GM23338 (cell line): ENCODE results near the gene GATAD2A. TPM values are rescaled to one million over a fixed set of nuclear protein-coding genes. Genes with fewer than 3 reads are reported as not detected.

ENCODE experiments used
- ATAC-seq: fragments of 200-7000 bp; cut with Tn5 transposase; 3 replicates; pipeline ENCODE4 v1.9.1; 2020
- DNase-seq: peaks from one replicate; pipeline ENCODE4 v3.0.0-alpha.2; 2015; ENCODE audit warnings: low spot score
- H2AFZ ChIP-seq: fragments of 200-600 bp; sonication (generic); 2 replicates; pipeline ENCODE4 v1.8.0; 2016; ENCODE audit warnings: antibody characterized with exemption, mild to moderate bottlenecking, moderate library complexity
- H3F3A ChIP-seq: fragments of 200-600 bp; sonication (generic); replicated peaks from 2 replicates; pipeline ENCODE4 v1.8.0; 2017; ENCODE audit warnings: antibody characterized with exemption, mixed run types, low read depth
- H3K27ac ChIP-seq: fragments of 200-600 bp; sonication (generic); 2 replicates; pipeline ENCODE4 v1.6.1; 2016; ENCODE audit warnings: low read depth
- H3K27me3 ChIP-seq: fragments of 200-600 bp; sonication (generic); 2 replicates; pipeline ENCODE4 v1.8.0; 2016; ENCODE audit warnings: mild to moderate bottlenecking, mixed run types, moderate library complexity; ENCODE audit not compliant: insufficient read depth
- H3K36me3 ChIP-seq: fragments of 200-600 bp; sonication (generic); 2 replicates; pipeline ENCODE4 v1.8.0; 2016; ENCODE audit warnings: mild to moderate bottlenecking; ENCODE audit not compliant: insufficient read depth
- H3K4me1 ChIP-seq: fragments of 200-600 bp; sonication (generic); 2 replicates; pipeline ENCODE4 v1.8.0; 2016; ENCODE audit warnings: mild to moderate bottlenecking, moderate library complexity; ENCODE audit not compliant: insufficient read depth
- H3K4me2 ChIP-seq: fragments of 200-600 bp; sonication (generic); 2 replicates; pipeline ENCODE4 v1.7.1; 2017; ENCODE audit warnings: mixed run types
- H3K4me3 ChIP-seq: fragments of 200-600 bp; sonication (generic); 2 replicates; pipeline ENCODE4 v1.6.1; 2016; ENCODE audit warnings: mixed run types
- H3K79me2 ChIP-seq: fragments of 200-600 bp; sonication (generic); replicated peaks from 2 replicates; pipeline ENCODE4 v1.8.0; 2017; ENCODE audit warnings: mild to moderate bottlenecking; ENCODE audit not compliant: insufficient read depth
- H3K9me2 ChIP-seq: fragments of 200-600 bp; sonication (generic); 2 replicates; pipeline ENCODE4 v1.8.0; 2017; ENCODE audit not compliant: insufficient read depth
- H4K20me1 ChIP-seq: fragments of 200-600 bp; sonication (generic); replicated peaks from 2 replicates; pipeline ENCODE4 v1.8.0; 2017; ENCODE audit warnings: mild to moderate bottlenecking; ENCODE audit not compliant: insufficient read depth
- H3K27ac Mint-ChIP-seq: 2 replicates; pipeline ENCODE4 v1.8.0; 2020; ENCODE audit warnings: inconsistent platforms, mild to moderate bottlenecking, moderate library complexity, mixed read lengths
- H3K27me3 Mint-ChIP-seq: 3 replicates; pipeline ENCODE4 v1.8.0; 2022; ENCODE audit warnings: low read depth, mild to moderate bottlenecking, moderate library complexity, mixed read lengths, inconsistent platforms; ENCODE audit not compliant: insufficient read depth, poor library complexity
- H3K36me3 Mint-ChIP-seq: 3 replicates; pipeline ENCODE4 v1.8.0; 2021; ENCODE audit warnings: low read depth, mild to moderate bottlenecking, inconsistent platforms, moderate library complexity, mixed read lengths
- H3K4me1 Mint-ChIP-seq: 3 replicates; pipeline ENCODE4 v1.8.0; 2020; ENCODE audit warnings: mild to moderate bottlenecking, inconsistent platforms, mixed read lengths
- H3K4me3 Mint-ChIP-seq: 3 replicates; pipeline ENCODE4 v1.8.0; 2021; ENCODE audit warnings: moderate library complexity, mild to moderate bottlenecking, inconsistent platforms, mixed read lengths
- H3K9me3 Mint-ChIP-seq: 3 replicates; pipeline ENCODE4 v1.8.0; 2020; ENCODE audit warnings: moderate library complexity, mild to moderate bottlenecking, inconsistent platforms, mixed read lengths
- CREB1 ChIP-seq: fragments of 250-450 bp; sonication (Bioruptor Pico); IDR thresholded peaks from 2 replicates; pipeline ENCODE4 v1.5.0; 2020; ENCODE audit warnings: low read depth, mild to moderate bottlenecking, moderate library complexity
- CTCF ChIP-seq, 2 experiments: fragments of 200-600 bp in 1 of 2; sonication (generic) in 1 of 2; conservative IDR thresholded peaks; 2 replicates each; pipeline versions ENCODE4 v1.5.1 to v1.6.1; 2016 to 2017; ENCODE audit warnings: antibody characterized with exemption in 2 of 2, low read depth in 2 of 2, mild to moderate bottlenecking in 2 of 2, moderate library complexity in 1 of 2
- ETS1 ChIP-seq: IDR thresholded peaks from 2 replicates; pipeline ENCODE4 v1.6.1; 2016; ENCODE audit warnings: antibody characterized with exemption
- EZH2 ChIP-seq: fragments of 200-600 bp; sonication (generic); IDR thresholded peaks from one replicate; pipeline ENCODE4 v1.8.0; 2017; ENCODE audit warnings: antibody characterized with exemption, mild to moderate bottlenecking, low read depth; ENCODE audit not compliant: unreplicated experiment
- EZH2phosphoT487 ChIP-seq: fragments of 200-600 bp; sonication (generic); IDR thresholded peaks from one replicate; pipeline ENCODE4 v1.8.1; 2018; ENCODE audit warnings: antibody characterized with exemption; ENCODE audit not compliant: unreplicated experiment
- JUNB ChIP-seq: IDR thresholded peaks from one replicate; pipeline ENCODE4 v1.6.1; 2016; ENCODE audit warnings: antibody characterized with exemption; ENCODE audit not compliant: unreplicated experiment
- NANOG ChIP-seq: IDR thresholded peaks from 2 replicates; pipeline ENCODE4 v1.6.1; 2016; ENCODE audit warnings: antibody characterized with exemption, borderline replicate concordance
- POLR2AphosphoS5 ChIP-seq: IDR thresholded peaks from 2 replicates; pipeline ENCODE4 v1.6.1; 2016; ENCODE audit warnings: antibody characterized with exemption, low read depth
- REST ChIP-seq: IDR thresholded peaks from one replicate; pipeline ENCODE4 v1.6.1; 2018; ENCODE audit warnings: antibody characterized with exemption; ENCODE audit not compliant: unreplicated experiment
- STAT1 ChIP-seq: IDR thresholded peaks from one replicate; pipeline ENCODE4 v1.6.1; 2016; ENCODE audit warnings: antibody characterized with exemption; ENCODE audit not compliant: unreplicated experiment
- ZNF114 ChIP-seq: fragments of 250-450 bp; sonication (Bioruptor Pico); IDR thresholded peaks from 2 replicates; pipeline ENCODE4 v1.5.0; 2020; ENCODE audit warnings: mild to moderate bottlenecking, moderate library complexity
- ZNF331 ChIP-seq: fragments of 250-450 bp; sonication (Bioruptor Pico); IDR thresholded peaks from 2 replicates; pipeline ENCODE4 v1.5.0; 2020; ENCODE audit warnings: low read depth, mild to moderate bottlenecking, moderate library complexity
- ZNF462 ChIP-seq: fragments of 250-450 bp; sonication (Bioruptor Pico); IDR thresholded peaks from 2 replicates; pipeline ENCODE4 v1.5.0; 2020; ENCODE audit warnings: mild to moderate bottlenecking, moderate library complexity
- polyA plus RNA-seq: library from polyadenylated mRNA; unstranded; fragments of >200 nt; fragmentation: Nextera tagmentation; extraction: Ambion mirVana; gene quantifications from 2 replicates; pipeline ENCODE4 v1.2.1, GENCODE V29; 2016
- total RNA-seq: library from RNA; depleted of rRNA; stranded (reverse); fragments of >200 nt; shearing (Covaris generic); gene quantifications from 2 replicates; pipeline ENCODE4 v1.2.3, GENCODE V29; 2014

The GATAD2A gene
- total and polyA plus RNA-seq, 2 experiments from 2014 or later = 40.0 to 151 TPM

- TF ChIP-seq ZNF114 (CRISPR knock-in tag) = no peak
- no peak for TF ChIP-seq ZNF462
- TF ChIP-seq POLR2AphosphoS5 = no peak
- no peak for TF ChIP-seq JUNB
- no peak for TF ChIP-seq CTCF (conservative IDR thresholded peaks at IDR 0.05; ENCODE audit: low read depth in 2 of 2)
- no peak for TF ChIP-seq REST
- TF ChIP-seq CREB1 (CRISPR knock-in tag) = no peak
- no peak for TF ChIP-seq EZH2phosphoT487
- no peak for TF ChIP-seq EZH2
- no peak for TF ChIP-seq STAT1
- no peak for TF ChIP-seq ZNF331 (CRISPR knock-in tag)
- no peak for TF ChIP-seq NANOG
- TF ChIP-seq ETS1 = no peak
- Mint-ChIP-seq H3K4me1 (peaks cover 47% of the 10 kb centered on the region), H3K27me3 (peaks cover 10% of the 10 kb centered on the region), H3K27ac (peak overlapping the region; percentile 8; the same call in 1 of the 2 replicates), H3K9me3 (no peaks in the 10 kb centered on the region), H3K4me3 (no peak overlapping the region; the same call in 2 of the 3 replicates), H3K36me3 (peaks cover 8% of the 10 kb centered on the region; the same call in 1 of the 3 replicates)
- Histone ChIP-seq H3K79me2 (peaks cover 100% of the 10 kb centered on the region), H3K4me2 (peak overlapping the region; percentile 43; the same call in 1 of the 2 replicates), H2AFZ (no peak overlapping the region), H3K9me2 (no peaks in the 10 kb centered on the region), H4K20me1 (peaks cover 90% of the 10 kb centered on the region), H3K27ac (0 out of 2 replicates have a peak overlapping the region, but pooled peaks have one; percentile 77), H3K4me3 (no peak overlapping the region), H3K36me3 (no peaks in the 10 kb centered on the region), H3F3A (0 out of 2 replicates have a peak, but pooled peaks cover 8% of the 10 kb centered on the region), H3K4me1 (peaks cover 33% of the 10 kb centered on the region), H3K27me3 (no peaks in the 10 kb centered on the region)
- no peak for DNase-seq
- ATAC-seq = no peak
Observed at GRCh38 chr19:19426799-19427198, 21.3 kb downstream of the GATAD2A start.
